Measurements from ENCODE around the gene GRIK3.

GRCh38 chr1:37031429-37031828 lies 2.9 kb downstream of the GRIK3 start:
- no peak for TF ChIP-seq CTCF (conservative IDR thresholded peaks at IDR 0.05; ENCODE audit: low read length)
- no peak for TF ChIP-seq EZH2phosphoT487 (IDR thresholded peaks at IDR 0.05; ENCODE audit: borderline replicate concordance)

All from Loucy (cell line).